Measurements from ENCODE around the gene FLYWCH1.
A peak's percentile ranks its signal among the peaks of the same experiment; 100 is the strongest.
"Not testable (repeated sequence)": the region's sequence is repeated elsewhere in the genome, so short reads cannot be mapped to it uniquely, and the experiment has no call there.

The FLYWCH1 gene

GRCh38 chr16:2927010-2927646, 15.4 kb downstream of the FLYWCH1 start:
- DNase-seq, result peak; percentile 92

GRCh38 chr16:2928151-2928550, 16.4 kb downstream of the FLYWCH1 start:
- DNase-seq, result not testable (repeated sequence)

GRCh38 chr16:2928796-2929195, 17.1 kb downstream of the FLYWCH1 start:
- no peak for DNase-seq

DNA sequence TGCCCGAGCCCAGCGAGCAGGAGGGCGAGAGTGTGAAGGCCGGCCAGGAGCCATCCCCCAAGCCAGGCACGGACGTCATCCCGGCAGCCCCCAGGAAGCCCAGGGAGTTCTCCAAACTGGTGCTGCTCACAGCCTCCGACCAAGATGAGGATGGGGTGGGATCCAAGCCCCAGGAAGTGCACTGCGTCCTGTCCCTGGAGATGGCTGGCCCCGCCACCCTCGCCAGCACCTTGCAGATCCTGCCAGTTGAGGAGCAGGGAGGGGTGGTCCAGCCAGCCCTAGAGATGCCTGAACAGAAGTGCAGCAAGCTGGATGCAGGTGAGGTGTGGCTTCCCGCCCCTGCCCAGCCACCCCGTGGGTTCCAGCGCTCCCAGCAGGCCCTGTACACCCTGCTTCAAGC, 18.0 kb downstream of the FLYWCH1 start:
- DNase-seq, result no peak

- DNase-seq, result no peak
Observed at GRCh38 chr16:2930236-2930635, 18.5 kb downstream of the FLYWCH1 start.

GRCh38 chr16:2931231-2931914, 19.6 kb downstream of the FLYWCH1 start:
- DNase-seq, result not testable (repeated sequence)

DNA sequence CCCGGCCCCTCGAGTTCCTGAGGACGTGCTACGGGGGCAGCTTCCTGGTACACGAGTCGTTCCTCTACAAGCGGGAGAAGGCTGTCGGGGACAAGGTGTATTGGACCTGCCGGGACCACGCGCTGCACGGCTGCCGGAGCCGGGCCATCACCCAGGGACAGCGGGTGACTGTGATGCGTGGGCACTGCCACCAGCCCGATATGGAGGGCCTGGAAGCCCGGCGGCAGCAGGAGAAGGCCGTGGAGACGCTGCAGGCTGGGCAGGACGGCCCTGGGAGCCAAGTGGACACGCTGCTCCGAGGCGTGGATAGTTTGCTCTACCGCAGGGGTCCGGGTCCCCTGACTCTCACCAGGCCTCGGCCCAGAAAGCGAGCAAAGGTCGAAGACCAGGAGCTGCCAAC, 21.4 kb downstream of the FLYWCH1 start:
- no peak for DNase-seq

DNA sequence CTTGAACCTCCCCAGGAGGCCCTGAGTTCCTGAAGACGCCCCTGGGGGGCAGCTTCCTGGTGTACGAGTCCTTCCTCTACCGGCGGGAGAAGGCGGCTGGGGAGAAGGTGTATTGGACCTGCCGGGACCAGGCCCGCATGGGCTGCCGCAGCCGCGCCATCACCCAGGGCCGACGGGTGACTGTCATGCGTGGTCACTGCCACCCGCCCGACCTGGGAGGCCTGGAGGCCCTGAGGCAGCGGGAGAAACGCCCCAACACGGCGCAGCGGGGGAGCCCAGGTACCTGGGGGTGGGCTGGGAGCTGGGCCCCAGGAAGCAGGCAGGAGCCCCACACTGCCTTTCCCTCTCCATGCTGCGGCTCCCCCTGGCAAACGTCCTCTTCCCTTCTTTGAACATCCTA, 22.0 kb downstream of the FLYWCH1 start:
- DNase-seq, result no peak

- no peak for DNase-seq
Observed at GRCh38 chr16:2934450-2934849, 22.7 kb downstream of the FLYWCH1 start.

DNA sequence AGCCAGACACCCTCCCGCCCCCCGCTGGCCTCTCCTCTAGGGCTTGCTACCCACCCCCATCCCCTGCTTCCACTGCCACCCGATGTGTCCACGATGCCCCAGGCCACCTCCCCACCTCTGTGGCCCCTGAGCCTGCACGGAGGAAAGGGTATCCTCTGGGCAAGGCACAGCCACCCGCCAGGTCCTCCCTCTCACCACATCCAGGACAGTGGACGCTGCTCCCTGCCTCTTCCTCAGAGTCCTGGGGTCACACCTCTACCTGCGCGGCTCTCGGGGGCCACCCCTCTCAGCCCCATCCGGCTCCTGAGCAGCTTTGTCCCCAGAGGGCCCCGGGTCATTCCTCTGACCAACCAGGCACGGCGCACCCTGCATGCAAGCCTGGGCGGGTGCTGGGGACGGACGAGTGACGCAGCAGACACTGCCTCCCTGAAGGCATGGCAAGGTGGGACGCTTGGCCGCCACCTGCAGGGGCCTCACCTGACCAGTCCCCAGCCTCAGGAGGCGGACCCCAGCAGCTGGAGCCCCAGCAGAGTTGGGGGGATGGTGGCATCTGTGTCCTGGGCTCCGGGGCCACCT, 24.8 kb downstream of the FLYWCH1 start:
- DNase-seq, result no peak

DNA sequence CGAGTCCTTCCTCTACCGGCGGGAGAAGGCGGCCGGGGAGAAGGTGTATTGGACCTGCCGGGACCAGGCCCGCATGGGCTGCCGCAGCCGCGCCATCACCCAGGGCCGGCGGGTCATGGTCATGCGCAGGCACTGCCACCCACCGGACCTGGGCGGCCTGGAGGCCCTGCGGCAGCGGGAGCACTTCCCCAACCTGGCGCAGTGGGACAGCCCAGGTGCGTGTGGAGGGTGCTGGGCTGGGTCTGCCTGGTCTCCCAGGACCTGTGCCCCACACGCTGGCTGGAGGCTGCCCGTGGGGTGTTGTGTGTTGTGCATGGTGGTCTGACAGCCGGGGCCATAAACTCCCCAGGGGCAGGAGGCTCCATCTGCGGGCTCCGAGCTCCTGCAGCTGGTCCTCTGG, 25.4 kb downstream of the FLYWCH1 start:
- no peak for DNase-seq

DNA sequence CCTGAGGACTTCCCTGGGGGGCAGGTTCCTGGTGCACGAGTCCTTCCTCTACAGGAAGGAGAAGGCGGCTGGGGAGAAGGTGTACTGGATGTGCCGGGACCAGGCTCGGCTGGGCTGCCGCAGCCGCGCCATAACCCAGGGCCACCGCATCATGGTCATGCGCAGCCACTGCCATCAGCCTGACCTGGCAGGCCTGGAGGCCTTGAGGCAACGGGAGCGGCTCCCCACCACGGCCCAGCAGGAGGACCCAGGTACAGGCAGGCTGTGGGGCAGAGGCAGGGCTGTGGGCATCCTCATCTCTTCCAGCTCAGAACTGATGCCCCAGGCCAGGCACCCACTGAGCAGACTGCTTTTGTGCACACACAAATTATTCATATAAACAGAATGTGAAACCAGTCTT, 26.5 kb downstream of the FLYWCH1 start:
- DNase-seq, result no peak

DNA sequence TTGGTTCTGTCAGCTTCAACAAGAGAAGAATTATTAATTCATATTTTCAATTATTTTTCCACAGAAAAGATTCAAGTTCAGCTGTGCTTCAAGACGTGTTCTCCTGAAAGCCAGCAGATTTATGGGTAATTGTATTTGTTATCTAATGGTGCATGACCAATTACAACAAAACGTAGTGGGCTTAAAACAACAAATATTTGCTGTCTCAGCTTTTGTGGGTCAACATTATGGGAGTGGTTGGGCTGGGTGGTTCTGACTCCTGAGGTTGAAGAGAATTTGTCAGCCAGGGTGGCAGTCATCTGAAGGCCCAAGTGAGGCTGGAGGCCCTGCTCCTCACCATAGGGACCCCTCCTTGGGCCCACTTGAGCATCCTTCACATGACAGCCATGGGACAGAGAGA, 28.2 kb downstream of the FLYWCH1 start:
- DNase-seq, result no peak

- no peak for DNase-seq
Observed at GRCh38 chr16:2942045-2942444, 30.3 kb downstream of the FLYWCH1 start.

DNA sequence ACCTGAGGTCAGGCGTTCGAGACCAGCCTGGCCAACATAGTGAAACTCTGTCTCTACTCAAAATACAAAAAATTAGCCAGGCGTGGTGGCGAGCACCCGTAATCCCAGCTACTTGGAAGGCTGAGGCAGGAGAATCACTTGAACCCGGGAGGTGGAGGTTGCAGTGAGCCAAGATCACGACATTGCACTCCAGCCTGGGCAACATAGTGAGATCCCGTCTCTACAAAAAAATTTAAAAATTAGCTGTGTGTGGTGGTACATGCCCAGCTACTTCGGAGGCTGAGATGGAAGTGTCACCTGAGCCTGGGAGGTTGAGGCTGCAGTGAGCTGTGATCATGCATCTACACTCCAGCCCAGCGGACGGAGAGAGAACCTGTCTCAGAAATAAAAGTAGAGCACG, 32.0 kb downstream of the FLYWCH1 start:
- DNase-seq, result not testable (repeated sequence)

DNA sequence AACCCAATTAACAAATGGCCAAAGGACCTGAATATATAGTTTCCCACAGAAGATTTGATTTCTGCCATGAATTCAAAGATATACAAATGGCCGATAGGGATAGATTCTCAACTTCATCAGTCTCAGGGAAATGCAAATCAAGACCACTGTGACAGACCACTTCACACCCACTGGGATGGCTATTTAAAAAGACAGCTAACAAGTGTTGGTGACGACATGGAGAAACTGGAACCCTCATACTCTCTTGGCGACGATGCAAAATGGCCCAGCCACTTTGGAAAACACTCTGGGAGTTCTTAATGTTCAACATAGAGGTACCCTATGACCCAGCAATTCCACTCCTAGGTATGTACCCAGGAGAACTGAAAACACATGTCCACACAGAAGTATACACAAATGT, 34.9 kb downstream of the FLYWCH1 start:
- DNase-seq, result no peak

DNA sequence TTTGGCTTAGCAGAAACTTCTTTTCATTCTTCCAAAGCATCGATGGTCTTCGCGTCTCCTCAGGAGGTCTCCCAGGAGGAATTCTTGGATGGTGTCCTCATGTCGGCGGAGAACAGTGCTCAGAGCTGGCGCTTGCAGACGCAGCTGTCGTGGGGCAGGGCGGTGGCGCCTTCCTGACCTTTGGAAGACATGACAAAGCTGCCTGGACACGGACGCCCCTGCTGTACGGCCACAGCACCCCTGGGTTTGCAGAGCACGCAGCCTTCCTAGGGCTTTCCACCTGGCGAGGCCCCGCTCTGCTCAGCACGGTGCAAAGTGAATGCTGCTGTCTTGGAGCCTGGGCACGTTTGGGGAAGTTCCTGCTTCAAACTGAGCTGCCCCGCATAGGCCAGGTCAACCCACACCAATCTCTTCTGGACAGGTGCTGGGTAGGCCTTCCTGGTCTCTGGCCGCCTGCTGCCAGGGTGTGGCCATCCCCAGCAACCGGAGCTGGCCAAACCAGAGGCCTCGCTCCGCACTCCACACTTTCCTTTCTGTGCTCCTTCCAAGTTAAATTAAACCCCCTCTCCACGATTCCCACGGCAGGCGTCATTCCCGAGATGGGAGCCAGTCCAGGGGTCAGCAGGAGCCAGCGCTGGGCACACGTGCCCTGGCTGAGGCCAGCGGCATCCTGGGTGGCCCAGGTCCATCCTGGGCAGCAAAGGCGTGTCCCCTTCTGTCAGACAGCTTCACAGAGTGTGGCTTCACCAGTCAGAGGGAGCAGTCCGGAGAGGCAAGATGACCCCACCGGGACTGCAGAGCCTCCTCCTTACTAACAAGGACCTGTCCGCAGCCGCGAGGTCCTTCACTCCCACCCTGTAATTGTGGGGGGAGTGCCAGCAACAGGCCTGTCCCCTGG, 37.3 kb downstream of the FLYWCH1 start:
- DNase-seq, result no peak

GRCh38 chr16:2949705-2950352, 38.1 kb downstream of the FLYWCH1 start:
- DNase-seq, result no peak

DNA sequence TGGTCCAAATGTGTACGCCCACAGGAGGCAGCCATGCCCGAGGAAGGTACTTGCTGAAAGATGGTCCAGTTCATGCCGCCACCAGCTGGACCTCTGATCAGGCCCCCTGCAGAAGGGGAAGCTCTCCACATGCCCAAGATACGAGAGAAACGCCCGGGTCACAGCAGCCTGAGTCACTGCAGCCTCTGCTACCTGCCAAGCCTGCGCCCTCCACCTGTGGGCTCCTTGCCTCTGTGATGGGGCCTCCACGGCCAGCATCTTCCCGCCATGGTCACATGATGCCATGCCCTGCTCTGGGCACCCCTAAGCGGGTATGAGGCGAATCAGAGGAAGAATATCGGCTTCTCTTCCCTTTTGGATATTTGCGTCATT, 38.6 kb downstream of the FLYWCH1 start:
- DNase-seq, result no peak

- no peak for DNase-seq
Observed at GRCh38 chr16:2950773-2951172, 39.0 kb downstream of the FLYWCH1 start.

DNA sequence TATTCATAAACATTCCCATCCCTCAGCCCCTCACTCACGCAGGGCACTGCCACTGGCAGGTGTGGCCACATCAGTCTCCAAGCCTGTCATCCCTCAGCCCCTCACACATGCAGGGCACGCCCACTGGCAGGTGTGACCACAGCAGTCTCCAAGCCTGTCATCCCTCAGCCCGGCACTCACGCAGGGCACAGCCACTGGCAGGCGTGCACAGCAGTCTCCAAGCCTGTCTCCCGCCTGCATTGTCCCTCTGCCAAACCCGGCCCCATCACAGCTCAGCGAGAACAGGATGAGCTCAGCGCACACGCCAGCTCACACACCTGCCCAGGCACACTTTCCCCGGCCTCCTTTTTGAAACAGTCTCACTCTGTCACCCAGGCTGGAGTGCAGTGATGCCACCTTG, 40.9 kb downstream of the FLYWCH1 start:
- no peak for DNase-seq

GRCh38 chr16:2953706-2954627, 42.2 kb downstream of the FLYWCH1 start:
- no peak for DNase-seq
